Endothelial cell of hepatic sinusoid (primary cell): ENCODE results near the gene IVD.

ENCODE experiments used
- in situ Hi-C: cut with HindIII; loops from 2 replicates; pipeline ENCODE4 v1.10.0; 2017; ENCODE audit warnings: low sequenced_read_pairs

Gene IVD

GRCh38 chr15:40372981-40373380 is 32.6 kb upstream of the IVD start:
- in situ Hi-C loops: no loop called here

- in situ Hi-C loops: no loop called here
These were observed 28.0 kb upstream of the IVD start for GRCh38 chr15:40377606-40378005.

- in situ Hi-C loops: no loop called here
These were observed 26.2 kb upstream of the IVD start for GRCh38 chr15:40379374-40379773.

GRCh38 chr15:40379853-40380252 is 25.7 kb upstream of the IVD start:
- in situ Hi-C loops: no loop called here

- in situ Hi-C loops: no loop called here
These were observed 25.0 kb upstream of the IVD start for GRCh38 chr15:40380636-40381035.

GRCh38 chr15:40381818-40382529 is 23.6 kb upstream of the IVD start:
- in situ Hi-C loops: no loop called here

GRCh38 chr15:40382580-40383456 is 22.8 kb upstream of the IVD start, which contains the start of gene KNSTRN:
KNSTRN (plus strand) TSS chr15:40382721; CDS start chr15:40382836, 115 bp downstream.
- in situ Hi-C loops: no loop called here

GRCh38 chr15:40386480-40386879 is 19.1 kb upstream of the IVD start:
- in situ Hi-C loops: loop anchor here (5.0 kb wide), 1 partner anchor 36 kb away; no protein-coding TSS in a partner anchor

- in situ Hi-C loops: loop anchor here (5.0 kb wide), 1 partner anchor 33 kb away; no protein-coding TSS in a partner anchor
These were observed 16.4 kb upstream of the IVD start for GRCh38 chr15:40388941-40389823.

GRCh38 chr15:40389824-40390595 is 15.6 kb upstream of the IVD start:
- in situ Hi-C loops: loop anchor here (5.0 kb wide), 1 partner anchor 32 kb away; no protein-coding TSS in a partner anchor

- in situ Hi-C loops: no loop called here
These were observed 12.3 kb upstream of the IVD start for GRCh38 chr15:40392986-40393948.

- in situ Hi-C loops: loop anchor here (5.0 kb wide), 1 partner anchor 44 kb away; the partner anchor contains the start of gene BAHD1
These were observed 7.7 kb upstream of the IVD start for GRCh38 chr15:40397688-40398412.

GRCh38 chr15:40398413-40398873 is 7.2 kb upstream of the IVD start:
- in situ Hi-C loops: loop anchor here (5.0 kb wide), 1 partner anchor 44 kb away; the partner anchor contains the start of gene BAHD1

- in situ Hi-C loops: loop anchor here (5.0 kb wide), 1 partner anchor 43 kb away; the partner anchor contains the start of gene BAHD1
These were observed 6.2 kb upstream of the IVD start for GRCh38 chr15:40399370-40399769.

GRCh38 chr15:40407330-40407990 is 1.9 kb downstream of the IVD start:
- in situ Hi-C loops: loop anchor here (25.0 kb wide), 1 partner anchor 195 kb away; no protein-coding TSS in a partner anchor

GRCh38 chr15:40409366-40409765 is 3.8 kb downstream of the IVD start:
- in situ Hi-C loops: loop anchor here (25.0 kb wide), 1 partner anchor 197 kb away; no protein-coding TSS in a partner anchor

- in situ Hi-C loops: loop anchor here (25.0 kb wide), 1 partner anchor 198 kb away; no protein-coding TSS in a partner anchor
These were observed 4.9 kb downstream of the IVD start for GRCh38 chr15:40410476-40410875.
